HG02970 (cell line): Measurements from ENCODE around the gene RNF157.
"Not testable (repeated sequence)": the region's sequence is repeated elsewhere in the genome, so short reads cannot be mapped to it uniquely, and the experiment has no call there.

Experiments
- ATAC-seq: cut with Tn5 transposase; IDR thresholded peaks from one replicate; pipeline ENCODE4 v1.9.1; 2021; ENCODE audit warnings: mild to moderate bottlenecking, moderate library complexity, moderate number of reproducible peaks; ENCODE audit not compliant: unreplicated experiment, low FRiP score

The RNF157 gene

DNA sequence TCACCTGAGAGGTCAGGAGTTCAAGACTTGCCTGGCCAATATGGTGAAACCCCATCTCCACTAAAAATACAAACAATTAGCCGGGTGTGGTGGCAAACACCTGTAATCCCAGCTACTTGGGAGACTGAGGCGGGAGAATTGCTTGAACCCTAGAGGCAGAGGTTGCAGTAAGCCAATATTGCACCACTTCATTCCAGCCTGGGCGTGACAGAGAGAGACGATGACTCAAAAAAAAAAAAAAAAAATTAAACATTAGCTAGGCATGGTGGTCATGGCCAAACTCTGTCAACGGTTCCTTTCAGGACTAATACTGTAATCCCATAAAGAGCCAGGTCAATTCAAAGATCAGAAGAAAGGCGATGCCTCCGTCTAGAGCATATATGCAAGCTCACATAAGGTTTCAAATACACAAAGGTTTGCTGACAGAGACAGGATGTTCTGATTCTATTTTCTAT, 2.4 kb downstream of the RNF157 start:
- no peak for ATAC-seq

GRCh38 chr17:76236603-76237002, 3.7 kb downstream of the RNF157 start:
- ATAC-seq: no peak

- ATAC-seq: no peak
Observed at GRCh38 chr17:76235883-76236282, 4.4 kb downstream of the RNF157 start.

- ATAC-seq: no peak
Observed at GRCh38 chr17:76234354-76234679, 6.0 kb downstream of the RNF157 start.

- no peak for ATAC-seq
Observed at GRCh38 chr17:76233588-76234353, 6.5 kb downstream of the RNF157 start.

GRCh38 chr17:76232342-76232741, 8.0 kb downstream of the RNF157 start:
- no peak for ATAC-seq

DNA sequence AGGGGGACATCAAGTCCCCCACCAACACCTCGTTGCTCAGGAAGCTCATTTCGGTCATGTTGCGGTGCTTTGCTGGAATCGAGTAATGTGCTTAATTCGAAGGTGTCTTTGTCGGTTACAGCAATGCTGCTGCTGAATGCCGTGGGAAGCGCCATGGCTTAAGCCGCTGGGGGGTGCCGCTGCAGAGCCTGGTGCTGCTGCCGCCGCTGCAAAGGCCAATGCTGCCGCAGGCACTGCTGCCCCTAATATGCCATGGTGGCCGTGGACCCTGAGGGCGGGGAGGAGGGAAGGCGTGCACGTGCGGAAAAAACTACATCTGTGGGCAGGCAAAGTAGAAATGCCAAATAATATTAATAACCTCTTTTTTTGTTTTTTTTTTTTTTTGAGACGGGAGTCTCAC, 13.5 kb downstream of the RNF157 start:
- not testable (repeated sequence) for ATAC-seq

GRCh38 chr17:76225373-76226086, 14.8 kb downstream of the RNF157 start:
- ATAC-seq: not testable (repeated sequence)

DNA sequence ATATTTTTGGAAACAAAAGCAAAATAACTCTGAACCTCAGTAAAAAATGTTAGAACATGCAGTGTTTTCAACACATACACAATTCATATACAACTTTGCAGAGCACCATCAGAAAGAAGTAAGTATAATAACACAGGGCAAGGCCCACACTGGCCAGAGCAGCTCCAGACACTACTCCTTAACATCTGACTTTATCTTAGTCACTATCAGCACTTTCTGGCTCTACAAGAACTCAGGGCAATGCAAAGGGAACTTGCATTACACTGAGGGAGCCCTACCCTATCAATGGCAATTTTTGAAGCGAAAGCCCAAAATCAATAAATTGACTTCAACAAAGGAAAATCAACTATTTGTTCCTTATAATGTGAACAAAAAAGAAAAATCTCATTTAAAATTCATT, 16.5 kb downstream of the RNF157 start:
- ATAC-seq: no peak

DNA sequence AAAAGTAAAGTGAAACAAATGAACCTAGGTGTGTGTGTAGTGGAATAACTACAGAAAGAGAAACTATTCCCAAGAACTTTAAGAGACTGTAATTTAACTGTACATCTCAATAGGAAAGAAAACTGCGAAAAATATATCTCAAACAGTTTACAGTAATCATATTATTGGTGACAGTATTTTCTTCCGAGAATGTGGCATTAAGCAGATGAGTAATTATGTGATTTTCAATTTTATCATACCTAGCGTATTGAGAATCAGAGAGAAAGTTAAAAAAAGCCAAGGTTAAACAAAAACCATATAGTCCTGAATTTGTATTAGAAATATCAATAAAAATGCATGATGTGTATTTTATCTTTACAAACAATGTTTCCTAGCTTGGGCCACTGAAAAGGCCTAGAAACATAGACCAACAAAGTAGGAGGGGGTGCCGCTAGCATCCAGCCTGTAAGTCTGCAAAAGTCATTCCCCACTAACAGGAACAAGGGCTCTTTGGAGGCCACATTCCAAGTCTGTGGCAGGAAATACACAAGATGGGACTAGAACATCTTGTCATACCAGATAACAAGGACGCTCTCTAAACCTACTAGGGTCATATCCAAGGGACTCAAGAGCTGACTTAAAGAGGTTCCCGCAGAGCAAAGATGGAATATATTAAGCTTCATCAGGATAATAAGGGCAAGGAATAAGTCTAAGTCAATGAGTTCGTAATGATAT, 20.5 kb downstream of the RNF157 start:
- no peak for ATAC-seq

- no peak for ATAC-seq
Observed at GRCh38 chr17:76217081-76217480, 23.2 kb downstream of the RNF157 start.

- no peak for ATAC-seq
Observed at GRCh38 chr17:76213491-76213890, 26.8 kb downstream of the RNF157 start.

- no peak for ATAC-seq
Observed at GRCh38 chr17:76208120-76208519, 32.2 kb downstream of the RNF157 start.

DNA sequence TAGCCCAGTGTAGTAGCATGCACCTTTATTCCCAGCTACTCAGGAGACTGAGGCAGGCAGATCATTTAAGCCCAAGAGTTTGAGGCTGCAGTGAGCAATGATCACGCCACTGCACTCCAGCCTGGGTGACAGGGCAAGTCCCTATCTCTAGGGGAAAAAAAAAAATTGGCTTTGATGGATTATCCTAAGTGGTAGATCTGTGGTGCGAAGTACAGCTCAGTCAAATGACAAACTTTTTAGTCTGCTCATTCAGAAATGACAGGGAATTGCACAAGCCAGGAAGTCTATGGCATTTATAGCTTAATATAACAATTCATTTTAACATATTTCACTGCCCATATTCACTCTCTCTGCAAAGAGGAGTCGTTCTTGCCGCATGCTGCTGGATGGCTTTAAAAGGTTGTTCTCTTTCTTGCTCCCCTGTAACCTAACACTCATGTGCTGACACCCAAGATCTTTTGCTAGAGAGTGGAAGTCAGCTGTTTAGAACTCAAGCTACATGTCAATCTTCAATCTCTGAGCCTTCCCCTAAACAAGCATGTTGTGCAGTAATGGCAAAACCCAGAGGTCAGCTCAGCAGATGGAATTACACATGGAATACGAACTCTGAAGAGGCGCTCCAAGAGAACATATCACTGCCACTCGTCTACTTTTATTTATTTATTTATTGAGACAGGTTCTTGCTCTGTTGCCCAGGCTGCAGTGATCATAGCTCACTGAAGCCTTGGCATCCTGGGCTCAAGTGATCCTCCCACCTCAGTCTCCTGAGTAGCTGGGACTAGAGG, 32.8 kb downstream of the RNF157 start:
- ATAC-seq: no peak

GRCh38 chr17:76205542-76206144, 34.6 kb downstream of the RNF157 start:
- not testable (repeated sequence) for ATAC-seq

DNA sequence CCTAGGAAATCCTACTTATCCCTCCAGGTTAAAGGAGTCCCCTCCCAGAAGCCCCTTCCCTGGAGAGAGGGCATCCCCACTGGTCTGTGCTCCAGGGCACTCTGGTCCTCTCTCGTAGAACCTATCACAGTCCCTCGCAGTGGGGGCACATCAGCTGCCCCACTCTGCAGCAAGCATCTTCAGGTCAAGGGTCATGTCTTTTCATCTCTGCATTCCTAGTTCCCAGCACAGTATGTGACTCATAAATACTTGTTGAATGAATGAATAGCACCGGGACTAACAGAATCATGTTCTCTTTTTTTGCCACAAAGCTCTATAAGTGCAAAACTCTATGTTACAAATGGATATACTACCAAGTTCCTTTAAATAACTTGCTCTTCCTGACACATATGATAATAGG, 36.0 kb downstream of the RNF157 start:
- no peak for ATAC-seq

DNA sequence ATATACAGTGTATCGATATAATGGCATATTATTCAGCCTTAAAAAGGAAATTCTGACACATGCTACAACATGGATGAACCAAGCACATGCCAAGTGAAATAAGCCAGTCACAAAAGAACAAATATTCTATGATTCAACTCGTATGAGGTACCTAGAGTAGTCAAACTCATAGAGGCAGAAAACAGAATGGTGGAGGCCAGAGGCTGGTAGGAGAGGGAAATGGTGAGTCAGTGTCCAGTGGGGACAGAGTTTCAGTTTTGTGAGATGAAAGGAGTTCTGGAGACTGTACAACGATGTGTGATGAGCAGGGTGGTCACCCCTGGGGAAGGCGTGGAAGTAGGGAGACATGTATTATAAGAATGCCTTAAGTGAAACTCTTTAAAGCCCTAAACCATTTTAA, 39.9 kb downstream of the RNF157 start:
- no peak for ATAC-seq

DNA sequence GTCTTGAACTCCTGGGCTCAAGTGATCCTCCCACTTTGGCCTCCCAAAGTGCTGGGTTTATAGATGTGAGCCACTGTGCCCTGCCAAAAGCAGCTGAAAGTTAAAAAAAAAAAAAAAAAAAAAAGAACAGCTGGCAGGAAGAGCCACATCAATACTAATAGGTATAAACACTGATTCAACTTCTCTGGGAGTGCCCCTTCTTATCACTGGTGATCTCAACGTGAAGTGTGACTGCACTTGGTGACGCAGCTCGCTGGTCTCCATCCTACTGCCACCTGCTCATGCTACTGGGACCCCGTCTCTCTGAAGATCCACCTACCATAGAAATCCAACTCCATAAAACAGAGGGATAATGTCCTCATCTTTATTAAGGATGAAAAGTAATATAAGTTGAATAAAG, 40.8 kb downstream of the RNF157 start:
- ATAC-seq: no peak

GRCh38 chr17:76198702-76199101, 41.6 kb downstream of the RNF157 start:
- ATAC-seq: no peak

- ATAC-seq: no peak
Observed at GRCh38 chr17:76197911-76198310, 42.4 kb downstream of the RNF157 start.
